SK-N-DZ (cell line): ENCODE data around the gene SUOX. TPM values are rescaled to one million over a fixed set of nuclear protein-coding genes. Genes with fewer than 3 reads are reported as not detected.
"Not testable (repeated sequence)": the region's sequence is repeated elsewhere in the genome, so short reads cannot be mapped to it uniquely, and the experiment has no call there.

Experiments
- DNase-seq: peaks from one replicate; pipeline ENCODE4 v3.0.0-alpha.2; 2015; ENCODE audit warnings: low spot score
- polyA plus RNA-seq, 2 experiments: library from polyadenylated mRNA; depleted of rRNA; stranded (reverse); fragments of >200 nt; gene quantifications; 2 replicates each; pipeline ENCODE4 v1.2.3, GENCODE V29; 2014

Gene SUOX
- polyA plus RNA-seq (2014; cell fraction: cytosol; rRNA removed): 15.3 and 15.7 TPM in 2 replicates
- polyA plus RNA-seq (2014; cell fraction: nucleus; rRNA removed): 17.3 and 21.9 TPM in 2 replicates

DNA sequence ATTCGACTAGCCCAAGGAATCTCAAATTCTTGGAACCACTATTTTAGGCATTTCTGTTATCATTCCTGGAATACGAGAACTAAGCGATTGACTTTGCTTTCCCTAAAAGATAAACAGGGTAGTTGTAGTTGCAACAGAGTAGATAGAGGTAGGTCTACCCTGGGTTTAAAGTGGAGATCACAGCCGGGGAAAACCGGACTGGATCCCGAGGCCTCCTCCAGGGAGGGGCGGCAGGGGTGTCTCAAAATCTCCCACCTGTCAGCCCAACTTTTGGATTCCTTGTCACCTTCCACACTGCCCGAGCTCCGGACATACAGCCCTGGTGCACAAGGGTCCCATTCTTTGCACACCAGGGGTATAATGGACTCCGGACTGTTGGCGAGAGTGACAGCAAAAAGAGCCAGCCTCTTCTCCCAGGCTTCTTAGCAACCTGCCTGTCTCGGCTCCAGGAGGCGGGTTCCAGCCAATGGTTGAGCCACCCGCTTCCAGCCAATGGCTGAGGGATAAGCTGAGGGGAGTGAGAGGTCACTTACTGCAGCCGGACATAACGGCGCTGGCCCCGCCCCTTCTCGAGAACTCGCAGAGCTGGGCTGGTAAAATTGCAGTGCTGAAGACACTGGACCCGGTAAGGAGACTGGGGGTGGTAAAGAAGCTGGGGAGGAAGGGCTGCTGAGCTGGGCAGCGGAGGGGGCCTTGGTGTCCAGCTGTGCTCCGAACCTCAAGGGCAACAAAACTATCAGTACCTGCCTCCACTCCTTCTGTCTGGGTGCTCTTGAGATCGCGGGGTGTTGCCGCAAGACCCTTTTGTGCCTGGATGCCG, at the start of gene SUOX:
Gene SUOX (plus strand): TSS at position 562 of the 820 bp plus-strand sequence. CDS start 4,946 bp downstream, outside the sequence.
- DNase-seq: peak; percentile 96

DNA sequence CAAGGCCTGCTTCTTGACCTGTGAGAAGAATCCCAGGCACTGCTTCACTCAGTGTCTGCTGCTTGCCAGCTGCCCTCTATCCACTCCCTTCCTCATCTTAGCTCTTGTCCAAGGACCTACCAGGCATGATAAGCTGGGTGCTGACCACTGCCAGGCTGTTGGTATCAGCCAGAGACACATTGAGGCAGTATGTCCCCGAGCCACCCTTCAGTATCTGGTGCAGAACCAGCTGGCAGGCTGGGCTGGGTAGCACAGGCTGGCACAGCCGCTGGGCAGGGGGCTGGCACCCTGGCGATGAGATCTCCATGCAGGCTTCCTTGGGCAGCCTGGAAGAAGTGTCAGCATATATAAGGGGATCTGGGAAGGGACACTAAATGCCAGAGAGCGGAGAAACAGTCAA, 41.7 kb upstream of the SUOX start:
- no peak for DNase-seq

DNA sequence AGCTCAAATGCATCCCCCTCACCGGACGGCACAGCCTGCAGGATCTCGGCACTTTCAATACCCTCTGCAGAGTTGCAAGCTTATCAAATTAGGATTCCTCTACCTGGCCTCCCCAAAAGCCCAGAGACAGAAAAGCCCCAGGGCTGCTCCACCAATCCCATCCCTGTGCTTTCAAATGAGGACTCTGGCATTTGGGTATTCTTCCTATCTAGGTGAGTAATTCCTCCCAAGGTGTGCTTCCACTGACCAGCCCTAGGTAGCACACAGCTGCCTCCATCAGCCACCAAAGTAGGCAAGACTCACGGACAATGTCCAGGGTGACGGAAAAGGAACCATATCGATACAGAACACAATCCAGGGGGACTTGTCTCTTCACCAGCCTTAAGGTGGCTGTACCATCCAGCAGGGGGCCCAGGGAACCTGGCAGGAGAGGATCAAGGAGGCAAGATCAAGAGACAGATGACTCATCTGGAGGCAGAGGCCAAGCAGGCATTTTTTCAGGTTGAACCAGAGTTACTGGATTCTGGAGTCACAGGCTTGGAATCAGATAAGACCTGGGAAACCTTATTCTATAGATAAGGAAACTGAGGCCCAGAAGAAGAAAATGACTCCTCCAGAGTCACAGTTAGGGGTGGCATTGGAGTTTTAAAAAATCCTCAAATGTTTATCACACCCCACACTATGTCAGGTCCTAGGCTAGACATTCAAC, 41.1 kb upstream of the SUOX start:
- no peak for DNase-seq

GRCh38 chr12:55957106-55957859, 39.8 kb upstream of the SUOX start:
- DNase-seq: no peak

- DNase-seq: no peak
Observed at GRCh38 chr12:55963760-55964159, 33.3 kb upstream of the SUOX start.

DNA sequence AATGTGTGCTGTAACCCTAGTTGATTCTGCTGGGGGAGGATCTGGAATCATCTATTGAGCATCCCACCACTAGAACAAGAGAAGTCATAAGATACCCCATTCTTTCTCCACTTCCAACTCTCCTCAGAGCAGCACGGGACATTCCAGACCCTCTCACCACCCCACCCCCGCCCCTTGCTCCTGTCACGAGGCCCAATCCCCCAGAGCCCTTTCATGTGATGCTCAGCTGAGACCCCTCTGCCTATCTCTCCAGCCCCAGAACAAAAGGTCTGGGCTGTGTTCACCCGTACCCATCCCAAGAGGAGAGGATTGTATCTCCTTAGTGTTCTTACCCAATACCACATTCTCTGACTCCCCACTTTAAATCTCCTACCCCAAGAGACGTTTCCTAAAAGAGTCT, 31.8 kb upstream of the SUOX start:
- DNase-seq: peak; percentile 31

DNA sequence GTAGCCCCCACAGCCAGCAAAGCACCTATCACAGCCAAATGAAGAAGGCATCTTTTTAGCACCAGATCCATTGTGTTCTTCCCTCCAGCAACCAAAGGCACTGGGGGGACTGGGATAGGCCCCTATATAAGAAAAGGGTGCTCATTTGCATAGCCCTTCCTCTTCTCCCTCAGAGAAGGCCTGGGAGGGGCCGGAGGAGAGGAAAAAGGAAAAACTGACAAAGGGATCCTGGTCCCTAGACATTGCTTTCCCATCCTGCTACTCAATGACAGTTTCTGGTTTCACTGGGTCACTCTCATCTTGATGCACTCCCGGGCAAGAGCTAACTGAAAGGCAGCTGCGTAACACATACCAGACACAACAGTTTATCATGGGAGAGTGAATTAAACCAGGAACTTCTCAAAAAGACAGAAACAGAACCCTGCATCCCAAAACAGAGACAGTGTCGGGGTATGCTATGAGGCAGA, 31.1 kb upstream of the SUOX start, which contains the start of gene PMEL:
Gene PMEL (minus strand): TSS at position 102 of the 467 bp plus-strand sequence. CDS start 31 bp downstream, at position 71.
- DNase-seq: peak; percentile 59

- peak; percentile 84 for DNase-seq
Observed at GRCh38 chr12:55966408-55967281, 30.4 kb upstream of the SUOX start, which contains the start of gene CDK2. Gene CDK2, plus strand, starts transcription at chr12:55966830. Its CDS starts 179 bp downstream, at chr12:55967009.

- DNase-seq: no peak
Observed at GRCh38 chr12:55969356-55969755, 27.7 kb upstream of the SUOX start.

GRCh38 chr12:55970775-55971174, 26.3 kb upstream of the SUOX start:
- DNase-seq: no peak

DNA sequence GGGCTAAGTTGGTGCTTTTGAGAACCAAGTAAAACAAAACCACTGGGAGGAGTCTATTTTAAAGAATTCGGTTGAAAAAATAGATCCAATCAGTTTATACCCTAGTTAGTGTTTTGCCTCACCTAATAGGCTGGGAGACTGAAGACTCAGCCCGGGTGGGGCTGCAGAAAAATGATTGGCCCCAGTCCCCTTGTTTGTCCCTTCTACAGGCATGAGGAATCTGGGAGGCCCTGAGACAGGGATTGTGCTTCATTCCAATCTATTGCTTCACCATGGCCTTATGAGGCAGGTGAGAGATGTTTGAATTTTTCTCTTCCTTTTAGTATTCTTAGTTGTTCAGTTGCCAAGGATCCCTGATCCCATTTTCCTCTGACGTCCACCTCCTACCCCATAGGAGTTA, 25.0 kb upstream of the SUOX start:
- no peak for DNase-seq

- no peak for DNase-seq
Observed at GRCh38 chr12:55972456-55972855, 24.6 kb upstream of the SUOX start.

DNA sequence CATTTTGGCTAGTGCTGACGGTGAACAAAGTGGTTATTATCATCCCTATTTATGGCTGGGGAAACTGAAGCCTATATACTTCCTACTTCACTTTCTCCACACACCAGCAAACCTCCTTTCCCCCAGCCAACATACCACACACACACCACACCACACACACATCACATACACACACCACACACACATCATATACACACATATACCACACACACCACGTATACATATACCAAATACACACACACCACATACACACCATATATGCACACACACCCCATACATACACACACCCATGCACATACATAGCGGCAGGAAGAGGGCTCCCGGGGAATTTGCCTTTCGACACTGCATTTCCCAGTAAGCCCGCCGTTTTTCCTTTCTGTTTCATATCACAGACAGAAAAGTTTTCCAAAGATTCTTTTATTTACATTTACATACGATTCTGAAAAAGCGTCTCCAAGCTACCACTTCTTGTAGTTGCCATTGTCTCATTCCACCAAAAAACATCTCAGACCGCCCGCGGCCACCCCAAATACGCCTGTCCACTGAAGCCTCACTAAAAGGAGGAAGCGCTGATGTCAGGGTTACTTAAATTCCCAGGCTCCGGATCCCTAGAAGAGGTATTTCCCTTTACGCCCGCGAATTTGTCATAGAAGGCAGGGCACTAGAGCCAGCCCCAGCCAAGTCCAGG, 24.0 kb upstream of the SUOX start:
- no peak for DNase-seq

DNA sequence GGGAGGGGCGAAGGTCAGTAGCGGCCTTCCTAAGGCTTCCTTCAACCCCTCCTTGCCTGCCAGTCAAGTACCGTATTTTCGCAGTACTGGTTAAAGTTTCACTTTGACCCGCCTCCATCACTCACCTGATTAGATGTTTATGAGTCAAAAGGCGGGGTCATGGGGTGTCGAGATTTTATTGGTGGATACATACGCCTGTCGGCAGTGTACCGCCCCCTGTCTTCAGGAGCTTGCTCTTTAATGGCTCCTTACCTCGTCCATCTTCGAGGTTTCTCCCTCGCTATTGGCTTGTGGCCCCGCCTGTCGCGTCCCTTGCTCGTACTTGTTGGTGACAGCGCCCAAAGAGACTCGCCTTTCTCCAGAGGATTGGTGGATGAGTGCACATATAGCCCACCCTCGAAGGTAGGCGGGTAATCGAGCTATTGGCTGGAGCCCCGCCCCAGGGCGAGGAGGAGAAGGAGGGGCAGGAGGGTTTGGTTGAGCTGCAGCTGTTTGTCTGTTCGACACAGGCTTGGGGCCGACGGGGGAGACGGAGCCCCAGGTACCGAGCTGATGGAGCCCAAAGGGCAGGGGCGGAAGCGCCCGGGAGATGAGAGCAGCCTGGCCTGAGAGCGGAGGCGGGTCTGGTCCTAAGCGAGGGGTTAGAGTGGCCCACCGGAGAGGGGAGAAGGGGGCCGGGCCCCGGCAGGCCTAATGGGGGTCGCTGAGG, 23.3 kb upstream of the SUOX start, which contains the start of gene RAB5B:
Gene RAB5B (plus strand): TSS at position 480 of the 709 bp plus-strand sequence. CDS start 12,883 bp downstream, outside the sequence.
- peak; percentile 100 for DNase-seq

GRCh38 chr12:55974308-55974730, 22.8 kb upstream of the SUOX start:
- peak; percentile 62 for DNase-seq

GRCh38 chr12:55978393-55978792, 18.7 kb upstream of the SUOX start:
- DNase-seq: no peak

- DNase-seq: no peak
Observed at GRCh38 chr12:55979069-55979468, 18.0 kb upstream of the SUOX start.

GRCh38 chr12:55981882-55982281, 15.2 kb upstream of the SUOX start:
- DNase-seq: not testable (repeated sequence)

DNA sequence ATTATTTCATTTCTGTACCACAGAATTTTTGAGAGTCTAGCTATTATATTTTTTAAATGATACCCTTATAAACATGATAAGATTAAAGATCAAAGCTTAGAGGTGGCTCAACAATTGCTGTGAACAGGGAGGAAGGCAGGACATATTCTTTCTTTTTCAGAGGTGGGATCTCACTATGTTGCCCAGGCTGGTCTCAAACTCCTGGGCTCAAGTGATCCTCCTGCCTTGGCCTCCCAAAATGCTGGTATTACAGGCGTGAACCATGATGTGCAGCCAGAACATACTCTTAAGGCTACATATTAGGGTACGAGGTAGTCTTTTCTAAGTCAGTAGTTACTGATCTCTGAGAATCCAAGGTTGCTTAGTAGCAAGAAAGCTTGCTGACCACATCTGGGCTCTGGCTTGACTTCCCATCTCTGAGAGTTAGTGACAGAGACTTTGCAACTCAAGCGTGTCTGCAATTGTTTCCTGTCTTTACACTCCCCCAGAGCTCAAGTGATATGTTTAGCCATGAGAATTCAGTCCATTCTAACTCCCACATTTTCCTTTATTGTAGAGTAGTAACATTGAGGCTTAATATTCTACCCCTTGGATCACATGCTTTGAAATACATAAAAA, 14.6 kb upstream of the SUOX start:
- DNase-seq: no peak
